Peyer's patch (tissue), 4 donors: Measurements from ENCODE around the gene UBE2E2. TPM values are rescaled to one million over a fixed set of nuclear protein-coding genes. Genes with fewer than 3 reads are reported as not detected.

Experiments
- DNase-seq, 3 donors: peaks; one replicate each; pipeline ENCODE4 v3.0.0-alpha.2; 2017 to 2019
- H3K27ac ChIP-seq, 4 donors: fragments of 200-600 bp; sonication (generic); one replicate each; pipeline ENCODE4 v1.5.1; 2016 to 2019
- H3K27me3 ChIP-seq, 2 donors: fragments of 200-600 bp; sonication (generic); one replicate each; pipeline ENCODE4 v1.5.1; 2019
- H3K36me3 ChIP-seq, 3 donors: fragments of 200-600 bp; sonication (generic); one replicate each; pipeline ENCODE4 v1.5.1; 2016 to 2019
- H3K4me1 ChIP-seq, 4 donors: fragments of 200-600 bp; sonication (generic); one replicate each; pipeline ENCODE4 v1.5.1; 2016 to 2019
- H3K4me3 ChIP-seq, 4 donors: fragments of 200-600 bp; sonication (generic); 1 replicate in 3 of 4; 2 replicates in 1 of 4; pipeline ENCODE4 v1.5.1; 2016 to 2019; ENCODE audit warnings: mild to moderate bottlenecking in 1 of 4
- H3K9me3 ChIP-seq, 4 donors: fragments of 200-600 bp; sonication (generic); one replicate each; pipeline ENCODE4 v1.5.1; 2016 to 2019; ENCODE audit warnings: mild to moderate bottlenecking in 1 of 4
- CTCF ChIP-seq, 6 experiments: fragments of 450-650 bp in 4 of 6; fragments of 200-600 bp in 2 of 6; sonication (generic) in 1 of 6; IDR thresholded peaks; one replicate each; pipeline ENCODE4 v1.5.1; 2017 to 2019; ENCODE audit warnings: antibody characterized with exemption in 6 of 6, mild to moderate bottlenecking in 3 of 6, moderate library complexity in 1 of 6
- POLR2A ChIP-seq, 2 donors: fragments of 450-650 bp; IDR thresholded peaks; one replicate each; pipeline ENCODE4 v1.5.1; 2017; ENCODE audit warnings: antibody characterized with exemption in 2 of 2, mild to moderate bottlenecking in 2 of 2, moderate library complexity in 2 of 2
- total RNA-seq, 4 donors: library from RNA; depleted of rRNA; stranded (reverse); fragments of >200 nt; gene quantifications; one replicate each; pipeline ENCODE4 v1.1.0, GENCODE V29; 2016

Gene UBE2E2
- total RNA-seq, 4 donors from 2014 or later = 0.70 to 37.1 (median 20.8) TPM

GRCh38 chr3:23497156-23497555, 294.0 kb downstream of the UBE2E2 start:
- Histone ChIP-seq H3K4me3 (no peak overlapping the region), H3K9me3 (no peaks in the 10 kb centered on the region), H3K36me3 (no peaks in the 10 kb centered on the region), H3K4me1 (no peaks in the 10 kb centered on the region), H3K27me3 (no peaks in the 10 kb centered on the region), H3K27ac (no peak overlapping the region)
- DNase-seq = no peak
- no peak for TF ChIP-seq CTCF (IDR thresholded peaks at IDR 0.05)
- TF ChIP-seq POLR2A (IDR thresholded peaks at IDR 0.05) = no peak

- H3K9me3 ChIP-seq = no peaks in the 10 kb centered on the region
- no peak for DNase-seq
- no peak for TF ChIP-seq CTCF (IDR thresholded peaks at IDR 0.05)
- TF ChIP-seq POLR2A (IDR thresholded peaks at IDR 0.05) = no peak
- no peak overlapping the region for H3K27ac ChIP-seq
- H3K4me1 ChIP-seq = no peaks in the 10 kb centered on the region
- no peak overlapping the region for H3K4me3 ChIP-seq
- H3K36me3 ChIP-seq = no peaks in the 10 kb centered on the region
- no peaks in the 10 kb centered on the region for H3K27me3 ChIP-seq
Measured at GRCh38 chr3:23501201-23501802, 298.2 kb downstream of the UBE2E2 start.

GRCh38 chr3:23508464-23508863, 305.3 kb downstream of the UBE2E2 start:
- no peak for DNase-seq
- no peaks in the 10 kb centered on the region for H3K4me1 ChIP-seq
- no peak for TF ChIP-seq POLR2A (IDR thresholded peaks at IDR 0.05)
- no peak for TF ChIP-seq CTCF (IDR thresholded peaks at IDR 0.05)

GRCh38 chr3:23518441-23518840, 315.3 kb downstream of the UBE2E2 start:
- no peaks in the 10 kb centered on the region for H3K36me3 ChIP-seq
- no peak for TF ChIP-seq CTCF (IDR thresholded peaks at IDR 0.05)
- no peak for TF ChIP-seq POLR2A (IDR thresholded peaks at IDR 0.05)
- no peak overlapping the region for H3K4me3 ChIP-seq
- DNase-seq = no peak
- no peak overlapping the region for H3K27ac ChIP-seq
- no peaks in the 10 kb centered on the region for H3K27me3 ChIP-seq
- H3K4me1 ChIP-seq = no peaks in the 10 kb centered on the region
- no peaks in the 10 kb centered on the region for H3K9me3 ChIP-seq

More at GRCh38 chr3:23508464-23508863, 305.3 kb downstream of the UBE2E2 start:
- no peaks in the 10 kb centered on the region for H3K9me3 ChIP-seq
- no peaks in the 10 kb centered on the region for H3K27me3 ChIP-seq
- no peak overlapping the region for H3K4me3 ChIP-seq
- H3K36me3 ChIP-seq = no peaks in the 10 kb centered on the region
- no peak overlapping the region for H3K27ac ChIP-seq

- Histone ChIP-seq H3K27me3 (no peaks in the 10 kb centered on the region), H3K4me1 (no peaks in the 10 kb centered on the region), H3K4me3 (no peak overlapping the region), H3K27ac (no peak overlapping the region), H3K36me3 (no peaks in the 10 kb centered on the region), H3K9me3 (no peaks in the 10 kb centered on the region)
- peak in 1 of 3 donors; percentile 34 for DNase-seq
- no peak for TF ChIP-seq CTCF (IDR thresholded peaks at IDR 0.05)
Measured at GRCh38 chr3:23519314-23520208, 316.4 kb downstream of the UBE2E2 start.
